Prostate gland (tissue), 2 donors: ENCODE results near the gene RNF152.

ENCODE experiments used
- CTCF ChIP-seq, 4 experiments: fragments of 200-600 bp in 2 of 4; fragments of 450-650 bp in 2 of 4; sonication (generic) in 2 of 4; IDR thresholded peaks; 1 replicate in 3 of 4; 2 replicates in 1 of 4; pipeline ENCODE4 v1.5.1; 2016 to 2019; ENCODE audit warnings: antibody characterized with exemption in 4 of 4, mild to moderate bottlenecking in 2 of 4, moderate library complexity in 2 of 4
- POLR2A ChIP-seq: fragments of 450-650 bp; IDR thresholded peaks from one replicate; pipeline ENCODE4 v1.6.1; 2016; ENCODE audit warnings: antibody characterized with exemption, mild to moderate bottlenecking

GRCh38 chr18:61901323-61901986 lies 8.6 kb upstream of the RNF152 start:
- TF ChIP-seq POLR2A, result no peak
- TF ChIP-seq CTCF (IDR thresholded peaks at IDR 0.05), result peak; percentile 72 to 86 (median 84)
